Fibroblast of peridontal ligament (primary cell): ENCODE results near the gene ACOT6.
"Not testable (repeated sequence)": the region's sequence is repeated elsewhere in the genome, so short reads cannot be mapped to it uniquely, and the experiment has no call there.

Source experiments
- DNase-seq: peaks from one replicate; pipeline ENCODE4 v3.0.0-alpha.2; 2010; ENCODE audit errors: extremely low read depth

Gene ACOT6

DNA sequence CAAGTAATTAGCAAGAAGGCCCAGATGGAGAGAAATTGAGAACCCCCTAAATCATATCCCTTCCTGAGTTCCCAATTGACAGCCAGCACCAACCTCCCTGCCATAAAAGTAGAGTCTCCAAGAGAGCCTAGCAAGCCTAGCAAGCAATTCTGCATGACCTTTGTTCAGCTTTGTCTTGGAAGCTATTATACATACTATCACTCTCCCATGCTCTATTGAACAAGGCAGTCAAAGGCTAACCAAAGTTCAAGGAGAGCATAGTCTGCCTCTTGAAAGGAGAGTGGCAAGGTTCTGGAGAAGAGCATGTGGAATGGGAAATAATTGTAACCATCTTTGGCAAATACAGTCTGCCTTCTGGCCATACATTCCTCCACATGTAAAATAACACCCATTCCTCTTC lies 12.8 kb upstream of the ACOT6 start:
- DNase-seq: no peak

DNA sequence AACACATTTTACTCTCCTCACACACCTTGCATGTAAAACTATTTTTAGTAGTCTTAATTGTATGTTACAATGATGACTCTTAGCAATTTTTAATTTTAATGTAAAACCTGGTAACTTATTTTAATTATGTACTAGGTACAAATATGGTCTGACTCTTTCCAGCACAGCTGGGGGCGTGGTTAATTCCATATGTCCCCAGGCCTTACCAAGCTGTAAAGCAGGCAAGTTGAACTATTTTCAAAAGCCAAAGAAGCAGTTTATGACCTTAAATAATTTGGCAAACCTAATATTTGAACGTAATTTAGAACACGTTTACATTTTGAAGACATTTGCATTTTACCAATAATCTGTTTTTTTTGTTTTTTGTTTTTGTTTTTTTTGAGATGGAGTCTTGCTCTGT lies 9.3 kb upstream of the ACOT6 start:
- DNase-seq: no peak

DNA sequence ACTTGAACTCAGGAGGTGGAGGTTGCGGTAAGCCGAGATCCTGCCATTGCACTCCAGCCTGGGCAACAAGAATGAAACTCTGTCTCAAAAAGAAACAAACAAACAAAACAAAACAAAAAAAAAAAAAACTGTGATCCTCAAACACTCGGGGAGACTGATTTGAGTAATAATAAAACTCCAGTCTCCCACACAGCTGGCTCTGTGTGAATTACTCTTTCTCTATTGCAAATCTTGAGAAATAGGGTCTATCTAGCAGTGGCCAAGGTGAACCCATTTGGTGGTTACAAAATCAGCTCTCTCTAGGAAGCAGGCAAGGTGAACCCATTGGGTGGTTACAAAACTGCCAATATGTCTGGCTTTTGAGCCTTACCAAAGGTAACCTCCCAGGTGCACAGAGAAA lies 6.0 kb upstream of the ACOT6 start:
- no peak for DNase-seq

DNA sequence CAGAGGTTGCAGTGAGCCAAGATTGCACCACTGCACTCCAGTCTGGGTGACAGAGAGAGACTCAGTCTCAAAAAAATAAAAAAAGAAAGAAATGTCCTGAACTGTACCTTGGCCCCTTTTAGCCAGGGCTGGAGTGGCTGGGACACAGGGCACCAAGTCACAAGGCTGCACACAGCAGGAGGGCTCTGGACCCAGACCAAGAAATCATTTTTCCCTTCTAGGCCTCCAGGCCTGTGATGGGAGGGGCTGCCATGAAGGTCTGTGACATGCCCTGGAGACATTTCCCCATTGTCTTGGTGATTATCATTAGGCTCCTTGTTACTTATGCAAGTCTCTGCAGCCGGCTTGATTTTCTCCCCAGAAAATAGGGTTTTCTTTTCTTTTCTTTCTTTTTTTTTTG lies 5.1 kb upstream of the ACOT6 start:
- DNase-seq: no peak

DNA sequence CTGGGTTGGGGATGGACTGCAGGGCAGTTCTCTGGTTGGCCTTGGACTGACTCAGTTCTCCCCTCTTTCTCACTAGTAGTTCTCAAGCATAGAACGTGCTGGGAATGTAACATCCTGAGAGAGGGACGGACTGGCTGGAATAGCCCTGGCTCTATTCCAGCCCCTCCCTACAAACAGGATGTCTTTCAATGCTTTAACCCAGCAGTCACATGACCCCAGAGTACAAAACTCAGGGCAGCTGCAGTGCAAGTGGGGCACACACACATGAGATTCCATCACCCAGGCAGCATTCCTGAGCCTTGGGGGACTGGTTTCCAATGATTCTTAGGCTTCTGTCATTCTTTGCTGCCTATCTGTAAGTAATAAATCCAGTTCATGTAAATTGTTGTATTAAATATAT lies 1.6 kb upstream of the ACOT6 start:
- DNase-seq: no peak

DNA sequence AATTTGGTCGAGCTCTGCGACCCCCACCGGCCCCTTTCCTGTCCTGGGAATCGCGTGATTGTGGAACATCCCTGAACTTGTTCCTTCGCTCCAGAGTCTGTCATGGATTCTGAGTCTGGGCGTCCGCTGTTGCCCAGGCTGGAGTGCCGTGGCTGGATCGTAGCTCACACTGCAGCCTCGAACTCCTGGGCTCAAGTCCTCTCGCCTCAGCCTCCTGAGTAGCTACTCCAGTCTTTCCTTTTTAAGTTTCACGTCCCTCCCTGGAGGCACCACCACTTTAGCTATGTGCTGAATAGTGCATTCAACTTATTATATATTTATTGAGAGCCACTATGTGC lies 698 bp downstream of the ACOT6 start:
- peak; percentile 28 for DNase-seq

DNA sequence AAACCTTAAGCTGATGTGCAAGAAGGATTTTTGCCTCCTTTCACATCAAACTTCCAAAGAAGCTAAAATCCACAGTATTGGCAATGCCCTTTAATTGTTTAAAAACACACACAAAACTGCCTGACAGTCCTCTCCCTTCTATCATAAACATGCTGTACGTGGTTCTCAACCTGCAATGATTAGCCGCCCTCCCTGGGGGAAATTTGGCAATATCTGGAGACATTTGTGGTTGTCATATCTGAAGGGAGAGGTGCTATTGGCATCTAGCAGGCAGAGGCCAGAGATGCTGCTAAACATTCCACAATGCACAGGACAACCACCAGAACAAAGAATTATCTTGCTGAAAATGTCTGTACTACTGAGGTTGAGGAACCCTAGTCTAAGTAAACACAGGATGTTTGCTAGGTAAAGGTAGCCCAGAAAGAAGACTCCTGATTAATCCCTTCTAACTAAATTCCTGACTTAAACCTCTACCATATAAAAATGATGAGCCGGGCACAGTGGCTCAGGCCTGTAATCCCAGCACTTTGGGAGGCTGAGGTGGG lies 1.2 kb downstream of the ACOT6 start:
- DNase-seq: no peak

DNA sequence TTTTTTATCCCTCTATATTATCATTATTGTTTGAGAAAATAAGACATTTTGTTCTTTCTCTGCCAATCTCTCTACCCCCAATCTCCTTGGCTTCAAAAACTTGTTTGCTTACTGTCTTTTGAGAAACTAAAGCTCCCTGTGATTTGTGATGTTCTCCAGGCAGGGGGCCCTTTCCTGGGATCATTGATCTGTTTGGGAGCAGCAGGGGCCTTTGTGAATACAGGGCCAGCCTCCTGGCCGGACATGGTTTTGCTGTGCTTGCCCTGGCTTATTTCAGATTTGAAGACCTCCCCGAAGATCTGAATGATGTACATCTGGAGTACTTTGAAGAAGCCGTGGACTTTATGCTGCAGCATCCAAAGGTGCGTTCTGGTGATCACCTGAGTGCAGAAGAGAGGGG lies 4.5 kb downstream of the ACOT6 start:
- DNase-seq: no peak

DNA sequence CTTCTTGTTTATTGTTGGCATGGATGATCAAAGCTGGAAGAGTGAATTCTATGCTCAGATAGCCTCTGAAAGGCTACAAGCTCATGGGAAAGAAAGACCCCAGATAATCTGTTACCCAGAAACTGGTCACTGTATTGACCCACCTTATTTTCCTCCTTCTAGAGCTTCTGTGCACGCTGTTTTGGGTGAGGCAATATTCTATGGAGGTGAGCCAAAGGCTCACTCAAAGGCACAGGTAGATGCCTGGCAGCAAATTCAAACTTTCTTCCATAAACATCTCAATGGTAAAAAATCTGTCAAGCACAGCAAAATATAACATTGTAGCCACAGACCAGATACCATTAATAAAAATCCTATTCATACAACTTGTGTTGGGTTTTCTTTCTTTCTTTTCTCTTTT lies 7.2 kb downstream of the ACOT6 start:
- DNase-seq: no peak

DNA sequence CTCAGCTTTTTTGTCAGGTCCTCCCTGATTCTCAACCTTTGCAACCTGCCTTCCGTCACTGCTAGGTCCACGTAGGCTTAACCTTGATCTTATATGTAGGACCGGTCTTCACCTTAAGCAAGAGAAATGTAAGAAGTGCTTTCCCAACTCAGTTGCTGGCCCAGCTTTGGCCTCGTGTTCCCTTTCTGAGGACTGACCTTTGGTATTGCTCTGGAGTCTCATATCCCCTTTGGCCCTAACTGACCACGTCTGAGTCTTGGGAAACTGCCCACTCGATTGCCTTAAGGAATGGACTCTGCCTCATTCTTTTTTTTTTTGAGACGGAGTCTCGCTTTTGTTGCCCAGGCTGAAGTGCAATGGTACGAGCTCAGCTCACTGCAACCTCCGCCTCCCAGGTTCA lies 8.0 kb downstream of the ACOT6 start:
- no peak for DNase-seq

DNA sequence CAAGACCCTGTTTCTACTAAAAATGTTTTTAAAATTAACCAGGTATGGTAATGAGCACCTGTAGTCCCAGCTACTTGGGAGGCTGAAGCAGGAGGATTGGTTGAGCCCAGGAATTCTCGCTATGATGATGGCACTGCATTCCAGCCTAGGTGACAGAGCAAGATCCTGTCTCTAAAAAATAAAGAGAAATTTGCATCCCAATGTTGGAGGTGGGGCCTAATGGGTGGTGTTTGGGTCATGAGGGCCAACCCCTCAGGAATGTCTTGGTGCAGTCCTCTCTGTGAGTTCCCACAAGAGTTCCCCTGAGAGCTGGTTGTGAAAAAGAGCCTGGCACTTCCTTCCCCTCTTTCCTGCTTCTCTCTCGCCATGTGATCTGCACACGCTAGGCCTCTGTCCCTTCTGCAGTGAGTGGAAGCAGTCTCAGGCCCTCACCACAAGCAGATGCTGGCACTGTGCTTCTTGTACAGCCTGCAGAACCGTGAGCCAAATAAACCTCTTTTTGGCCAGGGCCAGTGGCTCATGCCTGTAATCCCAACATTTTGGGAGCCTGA lies 11.3 kb downstream of the ACOT6 start:
- DNase-seq: no peak

DNA sequence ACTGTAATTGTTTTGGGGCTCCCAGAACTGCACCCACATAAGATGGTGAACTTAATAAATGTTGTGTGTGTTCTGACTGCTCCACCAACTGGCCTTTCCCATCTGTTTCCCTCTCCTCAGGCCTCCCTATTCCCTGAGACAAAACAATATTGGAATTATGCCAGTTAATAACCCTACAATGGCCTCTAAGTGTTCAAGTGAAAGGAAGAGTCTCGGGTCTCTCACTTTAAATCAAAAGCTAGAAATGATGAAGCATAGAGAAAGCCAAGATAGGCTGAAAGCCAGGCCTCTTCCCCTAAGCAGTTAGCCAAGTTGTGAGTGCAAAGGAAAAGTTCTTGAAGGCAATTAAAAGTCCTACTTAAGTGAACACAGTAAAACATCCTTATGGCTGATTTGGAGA lies 13.4 kb downstream of the ACOT6 start:
- no peak for DNase-seq

DNA sequence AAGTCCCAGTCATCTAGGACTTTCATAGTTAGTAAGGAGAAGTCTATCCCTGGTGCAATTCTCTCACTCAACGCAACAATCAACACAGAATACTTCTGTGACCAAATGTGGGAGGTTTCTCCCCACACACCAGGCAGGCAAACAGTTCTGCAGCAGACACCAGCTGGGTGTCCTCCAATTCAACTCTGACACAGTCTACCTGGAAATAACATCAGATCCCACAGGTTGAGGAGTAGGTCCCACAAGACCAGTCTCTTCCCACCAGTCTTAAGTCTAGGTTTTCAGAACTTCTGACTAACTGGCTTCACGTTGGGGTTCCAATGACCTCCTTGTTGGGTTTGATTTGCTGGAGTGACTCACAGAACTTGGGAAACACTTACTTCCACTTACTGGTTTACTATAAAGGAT lies 14.8 kb downstream of the ACOT6 start:
- DNase-seq: no peak

DNA sequence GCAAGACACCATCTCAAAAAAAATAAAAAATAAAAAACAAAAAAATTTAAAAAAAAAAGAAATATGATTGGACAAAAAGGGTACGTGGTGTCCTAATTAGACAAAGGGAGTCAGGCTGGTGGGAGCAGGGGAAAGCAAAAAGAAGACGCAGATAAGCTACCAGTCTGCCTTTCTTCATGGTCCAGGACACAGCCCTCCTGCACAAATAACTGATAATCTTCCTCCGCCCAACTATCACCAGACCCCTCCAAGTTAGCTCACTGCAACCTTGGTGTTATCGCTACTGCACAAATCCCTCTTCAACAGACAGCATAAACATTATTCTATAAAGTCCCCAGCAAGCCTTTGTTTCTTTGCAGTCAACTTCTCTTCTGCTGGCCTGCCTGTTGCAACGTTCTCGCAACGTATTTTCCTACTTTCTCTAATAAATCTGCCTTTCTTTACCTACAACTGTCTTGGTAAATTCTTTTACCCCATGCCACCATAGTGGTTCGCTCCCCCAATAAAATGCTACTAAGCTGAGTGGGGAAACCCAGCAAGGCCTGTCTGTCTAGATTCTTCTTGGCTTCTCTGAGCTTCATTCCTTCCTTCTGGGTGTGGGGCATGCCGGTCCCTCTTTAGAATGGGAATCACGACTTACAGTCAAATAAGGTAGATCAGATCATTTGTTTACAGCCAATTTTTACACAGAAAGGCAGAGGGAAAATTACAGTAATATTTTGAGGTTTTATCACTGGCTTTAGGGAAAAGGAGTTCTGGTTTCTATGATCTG lies 17.9 kb downstream of the ACOT6 start:
- DNase-seq: no peak

DNA sequence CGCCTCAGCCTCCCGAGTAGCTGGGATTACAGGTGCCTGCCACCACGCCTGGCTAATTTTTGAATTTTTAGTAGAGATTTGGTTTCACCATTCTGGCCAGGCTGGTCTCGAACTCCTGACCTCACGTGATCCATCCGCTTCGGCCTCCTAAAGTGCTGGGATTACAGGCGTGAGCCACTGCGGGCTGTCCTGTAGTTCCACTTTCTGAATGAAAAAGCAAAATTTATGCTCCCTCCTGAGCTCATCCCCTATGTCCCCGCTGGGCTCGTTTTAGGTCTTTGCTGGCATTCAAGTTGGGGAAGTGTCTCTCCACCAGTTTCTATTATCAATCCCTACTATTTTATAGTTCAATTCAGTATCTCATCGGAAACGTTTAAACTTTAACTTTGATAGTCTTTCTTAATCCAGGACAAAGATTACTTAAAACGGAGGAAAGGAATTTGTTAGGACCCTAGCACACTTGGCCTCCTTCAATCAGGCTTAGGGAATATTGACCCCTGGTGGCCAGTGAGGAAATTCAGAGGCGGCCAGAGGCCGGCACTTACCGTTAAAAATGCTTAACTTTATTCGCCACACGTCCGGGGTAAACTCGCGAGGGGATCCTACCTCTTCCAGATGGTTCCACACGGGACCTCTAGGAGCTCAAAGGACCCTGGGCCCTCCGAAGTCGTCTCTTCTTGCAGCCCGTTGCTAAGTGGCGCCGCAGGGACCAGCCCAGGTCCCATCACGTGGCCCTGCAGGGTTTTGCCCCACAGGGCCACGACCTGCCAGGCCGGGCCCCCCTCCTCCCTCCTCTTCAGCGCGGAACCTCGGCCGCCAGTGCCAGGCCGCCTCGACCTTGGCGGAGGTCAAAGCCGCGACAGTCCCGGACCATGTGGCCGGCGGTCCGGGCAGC lies 21.0 kb downstream of the ACOT6 start:
- peak; percentile 83 for DNase-seq

DNA sequence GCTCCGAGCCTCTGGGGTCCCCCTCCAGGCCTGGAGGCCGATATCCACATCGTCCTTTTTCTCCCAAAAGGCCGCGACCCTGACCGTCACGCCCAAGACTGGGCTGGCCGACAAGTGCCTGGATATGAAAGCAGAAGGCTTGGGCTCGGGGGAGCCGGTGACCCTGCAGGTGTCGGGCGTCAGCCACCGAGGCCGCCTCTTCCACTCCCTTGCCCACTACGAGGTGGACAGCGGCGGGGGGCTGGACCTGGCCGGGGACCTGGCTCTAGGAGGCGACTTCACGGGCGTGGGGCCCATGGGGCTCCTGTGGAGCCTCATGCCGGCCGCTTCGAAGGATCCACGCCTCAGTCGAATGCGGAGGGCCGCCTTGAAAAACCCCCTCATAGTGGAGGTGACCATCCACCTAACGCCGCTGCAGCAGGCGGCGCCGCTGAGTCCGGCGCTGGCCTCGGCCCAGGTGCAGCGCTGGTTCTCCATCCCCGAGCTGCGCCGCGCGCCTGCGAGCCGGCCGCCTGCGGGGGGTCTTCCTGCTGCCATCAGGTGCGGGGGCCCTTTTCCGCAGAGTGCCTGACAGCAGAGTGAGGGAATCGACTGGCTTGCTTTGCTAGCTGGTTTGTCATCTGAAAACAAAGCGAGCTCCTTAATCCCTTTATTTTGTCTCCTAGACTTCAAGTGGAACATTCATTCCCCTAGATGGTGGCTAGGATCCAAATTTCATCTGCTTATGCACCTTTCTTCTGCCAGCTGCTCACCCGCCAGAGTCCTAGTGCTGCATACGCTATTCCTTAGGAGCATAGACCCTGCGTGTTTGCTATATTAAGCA lies 21.9 kb downstream of the ACOT6 start:
- DNase-seq: no peak

DNA sequence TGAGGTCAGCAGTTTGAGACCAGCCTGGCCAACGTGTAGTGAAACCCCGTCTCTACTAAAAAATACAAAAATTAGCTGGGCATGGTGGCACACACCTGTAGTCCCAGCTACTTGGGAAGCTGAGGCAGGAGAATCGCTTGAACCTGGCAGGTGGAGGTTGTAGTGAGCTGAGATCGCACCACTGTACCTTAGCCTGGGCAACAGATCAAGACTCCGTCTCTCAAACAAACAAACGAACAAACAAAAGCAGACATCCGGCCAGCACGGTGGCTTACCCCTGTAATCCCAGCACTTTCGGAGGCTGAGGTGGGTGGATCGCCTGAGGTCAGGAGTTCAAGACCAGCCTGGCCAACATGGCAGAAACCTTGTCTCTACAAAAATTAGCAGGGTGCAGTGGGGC lies 24.0 kb downstream of the ACOT6 start:
- not testable (repeated sequence) for DNase-seq

DNA sequence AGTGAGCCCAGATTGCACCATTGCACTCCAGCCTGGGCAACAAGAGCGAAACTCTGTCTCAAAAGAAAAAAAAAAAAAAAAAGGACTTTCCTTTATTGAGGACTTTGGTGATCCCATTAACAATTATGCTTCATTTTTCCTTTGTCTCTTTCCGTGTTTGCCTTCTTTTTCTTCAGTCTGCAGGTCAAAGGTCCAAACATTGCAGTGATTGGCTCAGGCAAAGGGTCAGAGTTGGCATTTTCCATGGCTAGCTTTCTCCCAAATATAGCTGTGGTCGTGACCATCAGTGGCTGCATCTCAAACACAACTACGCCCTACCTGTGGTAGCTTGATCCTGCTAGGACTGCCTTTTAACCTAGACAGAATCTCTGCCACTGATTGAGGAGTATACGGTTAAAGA lies 25.5 kb downstream of the ACOT6 start:
- DNase-seq: no peak

DNA sequence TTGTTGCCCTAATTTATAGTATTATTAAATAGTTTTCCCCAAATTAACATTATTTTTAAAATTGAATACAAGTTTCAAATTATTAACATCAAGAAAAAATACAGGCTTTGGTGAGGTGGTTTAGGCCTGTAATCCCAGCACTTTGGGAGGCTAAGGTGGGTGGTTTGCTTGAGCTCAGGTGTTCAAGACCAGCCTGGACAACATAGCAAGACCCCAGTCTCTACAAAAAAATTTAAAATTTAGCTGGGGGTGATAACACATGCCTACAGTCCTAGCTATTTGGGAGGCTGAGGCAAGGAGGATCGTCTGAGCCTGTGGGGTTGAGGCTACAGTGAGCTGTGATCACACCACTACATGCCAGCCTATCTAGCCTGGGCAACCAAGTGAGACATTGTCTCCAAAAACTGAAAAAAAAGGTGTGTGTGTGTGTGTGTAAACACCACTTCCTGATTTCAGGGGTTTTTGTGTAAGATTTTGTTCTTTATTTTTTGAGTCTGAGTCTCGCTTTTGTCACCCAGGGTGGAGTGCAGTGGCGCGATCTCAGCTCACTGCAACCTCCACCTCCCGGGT lies 28.6 kb downstream of the ACOT6 start:
- no peak for DNase-seq

DNA sequence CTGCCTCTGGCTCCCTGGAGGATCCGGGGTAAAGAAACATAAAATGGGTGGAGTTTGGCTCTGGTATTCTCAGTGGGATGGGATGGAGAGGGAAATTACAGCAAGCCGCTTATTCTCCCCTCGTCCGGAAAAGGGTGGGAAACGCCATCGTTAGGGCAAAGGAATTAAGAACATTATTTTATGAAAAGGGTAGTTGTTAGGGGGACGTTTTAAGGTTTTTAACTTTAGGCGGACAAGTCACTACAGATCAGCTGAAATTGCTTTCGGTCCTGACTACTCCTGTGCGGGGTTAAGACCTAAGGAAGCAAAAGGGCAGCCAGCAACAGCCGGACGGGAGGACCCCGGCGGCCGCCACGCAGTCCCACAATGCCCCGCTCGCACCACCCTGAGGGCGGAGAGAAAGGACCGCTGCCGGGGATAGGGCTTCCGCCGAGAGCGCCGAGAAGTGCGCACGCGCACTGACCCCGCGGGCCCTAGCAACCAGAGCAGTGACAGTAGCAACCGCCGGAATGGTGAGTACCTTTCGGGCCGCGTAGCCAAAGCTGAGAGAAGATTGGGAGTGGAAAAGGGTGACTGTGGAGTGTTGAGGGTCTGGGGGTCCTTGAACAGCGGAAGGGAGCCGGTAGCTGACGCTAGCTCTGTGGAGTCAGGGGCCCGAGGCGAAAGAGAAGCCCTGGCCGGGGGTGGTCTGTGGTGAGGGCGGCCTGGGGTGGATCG lies 32.4 kb downstream of the ACOT6 start, which contains the start of gene DNAL1:
Gene DNAL1, plus strand, starts transcription at position 456 of the 717 bp plus-strand sequence. Its CDS starts 54 bp downstream, at position 510.
- DNase-seq: peak; percentile 86

DNA sequence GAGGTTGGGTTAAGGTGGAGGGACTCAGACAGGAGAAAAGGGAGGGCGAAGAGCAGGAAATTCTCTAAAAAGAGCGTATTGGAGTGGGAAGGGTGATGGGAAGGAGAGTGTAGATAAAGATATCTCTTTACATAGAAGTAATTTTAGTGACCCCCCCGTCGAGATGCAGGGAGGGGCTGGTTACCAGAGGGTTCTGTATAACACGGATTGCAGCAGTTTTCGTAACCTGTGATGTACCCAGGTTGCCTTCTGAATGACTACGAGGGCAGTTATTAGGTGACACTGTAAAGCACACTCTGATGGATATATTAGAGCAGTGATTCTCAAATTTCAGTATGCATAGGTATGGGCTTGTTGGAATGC lies 32.9 kb downstream of the ACOT6 start:
- DNase-seq: no peak
